ENCODE results near the gene MRPL36.

- TF ChIP-seq FOXK2 (IDR thresholded peaks at IDR 0.05): no peak
- TF ChIP-seq TARDBP (IDR thresholded peaks at IDR 0.05): no peak
- no peak for TF ChIP-seq HDGF (IDR thresholded peaks at IDR 0.05; ENCODE audit: borderline replicate concordance)
- TF ChIP-seq ZNF384 (IDR thresholded peaks at IDR 0.05): no peak
- no peak for TF ChIP-seq SUZ12 (IDR thresholded peaks at IDR 0.05)
- TF ChIP-seq FOXM1 (IDR thresholded peaks at IDR 0.05; ENCODE audit: borderline replicate concordance): no peak
- TF ChIP-seq BHLHE40 (IDR thresholded peaks at IDR 0.05; ENCODE audit: borderline replicate concordance): no peak
- no peak for TF ChIP-seq ELF4 (IDR thresholded peaks at IDR 0.05)
- TF ChIP-seq FOXA1 (IDR thresholded peaks at IDR 0.05): no peak
- TF ChIP-seq ARNT (IDR thresholded peaks at IDR 0.05): no peak
- no peak for TF ChIP-seq NFRKB (IDR thresholded peaks at IDR 0.05)
- no peak for TF ChIP-seq CTBP1 (IDR thresholded peaks at IDR 0.05; ENCODE audit: borderline replicate concordance)
- no peak for TF ChIP-seq L3MBTL2 (conservative IDR thresholded peaks at IDR 0.05)
- no peak for TF ChIP-seq PKNOX1 (IDR thresholded peaks at IDR 0.05)
Measured at GRCh38 chr5:1781726-1782384, 17.8 kb downstream of the MRPL36 start.

Data from HEK293T (cell line).